SU-DHL-6 (cell line): ENCODE data around the gene HSP90AB1.

Experiments used
- H2AFZ ChIP-seq: fragments of 200-600 bp; sonication (generic); 2 replicates; pipeline ENCODE4 v1.6.1; 2014; ENCODE audit warnings: low read depth, mild to moderate bottlenecking, moderate library complexity, mixed read lengths, antibody characterized with exemption, low read length; ENCODE audit not compliant: severe bottlenecking
- H3F3A ChIP-seq: fragments of 200-600 bp; shearing (Covaris generic); 2 replicates; pipeline ENCODE4 v1.6.0; 2016; ENCODE audit warnings: antibody characterized with exemption, mild to moderate bottlenecking; ENCODE audit not compliant: insufficient read depth
- H3K27ac ChIP-seq: fragments of 200-600 bp; sonication (generic); 2 replicates; pipeline ENCODE4 v1.5.1; 2016; ENCODE audit warnings: low read depth, mild to moderate bottlenecking, low read length, moderate library complexity, mixed read lengths
- H3K27me3 ChIP-seq: fragments of 200-600 bp; sonication (generic), shearing (Covaris generic); 2 replicates; pipeline ENCODE4 v1.6.0; 2014; ENCODE audit warnings: mild to moderate bottlenecking, low read length
- H3K36me3 ChIP-seq: fragments of 200-600 bp; sonication (generic); 2 replicates; pipeline ENCODE4 v1.6.1; 2014; ENCODE audit warnings: mild to moderate bottlenecking, low read length, mixed read lengths
- H3K4me2 ChIP-seq: fragments of 300-600, 200-600 bp; shearing (Covaris generic), sonication (generic); 2 replicates; pipeline ENCODE4 v1.6.0; 2014; ENCODE audit warnings: low read length, low read depth, mild to moderate bottlenecking; ENCODE audit not compliant: poor library complexity, severe bottlenecking
- H3K4me3 ChIP-seq: fragments of 200-600 bp; sonication (generic); 2 replicates; pipeline ENCODE4 v1.5.1; 2014; ENCODE audit warnings: antibody characterized with exemption, low read length, mild to moderate bottlenecking, mixed read lengths; ENCODE audit not compliant: insufficient read depth, poor library complexity, severe bottlenecking
- H3K79me2 ChIP-seq: fragments of 200-600 bp; sonication (generic); 2 replicates; pipeline ENCODE4 v1.6.1; 2014; ENCODE audit warnings: mild to moderate bottlenecking, low read length, moderate library complexity; ENCODE audit not compliant: insufficient read depth
- H3K9ac ChIP-seq: fragments of 200-600 bp; sonication (generic); 2 replicates; pipeline ENCODE4 v1.7.0; 2014; ENCODE audit warnings: mild to moderate bottlenecking, low read length
- H3K9me2 ChIP-seq: fragments of 200-600 bp; sonication (generic); replicated peaks from 2 replicates; pipeline ENCODE4 v1.6.1; 2014; ENCODE audit warnings: low read length; ENCODE audit not compliant: insufficient read depth
- H3K9me3 ChIP-seq: fragments of 200-600 bp; sonication (generic); 2 replicates; pipeline ENCODE4 v1.6.1; 2014; ENCODE audit warnings: low read length, mixed read lengths; ENCODE audit not compliant: insufficient read depth
- H4K20me1 ChIP-seq: fragments of 200-600 bp; sonication (generic); 2 replicates; pipeline ENCODE4 v1.6.1; 2014; ENCODE audit warnings: low read depth, mild to moderate bottlenecking, antibody characterized with exemption, low read length, moderate library complexity, mixed read lengths
- CTCF ChIP-seq: fragments of 200-600 bp; sonication (generic); IDR thresholded peaks from one replicate; pipeline ENCODE4 v1.5.1; 2017; ENCODE audit warnings: antibody characterized with exemption, mild to moderate bottlenecking, low read length, moderate library complexity; ENCODE audit not compliant: insufficient read depth, poor library complexity, severe bottlenecking
- EZH2phosphoT487 ChIP-seq: fragments of 200-600 bp; sonication (generic), shearing (Covaris generic); conservative IDR thresholded peaks from 2 replicates; pipeline ENCODE4 v1.6.1; 2018; ENCODE audit warnings: mild to moderate bottlenecking, antibody characterized with exemption, low read length, moderate library complexity, mixed read lengths

HSP90AB1 gene

GRCh38 chr6:44235269-44235668 is 11.6 kb upstream of the HSP90AB1 start:
- no peaks in the 10 kb centered on the region for H3K36me3 ChIP-seq
- no peak overlapping the region for H3K9ac ChIP-seq
- no peaks in the 10 kb centered on the region for H3K79me2 ChIP-seq

GRCh38 chr6:44235891-44236516 is 10.9 kb upstream of the HSP90AB1 start:
- no peak overlapping the region for H3K4me3 ChIP-seq
- H3K27me3 ChIP-seq, result no peaks in the 10 kb centered on the region
- no peaks in the 10 kb centered on the region for H4K20me1 ChIP-seq
- H3K9me2 ChIP-seq, result no peaks in the 10 kb centered on the region
- H3K9me3 ChIP-seq, result no peaks in the 10 kb centered on the region
- H3K27ac ChIP-seq, result no peak overlapping the region
- no peak overlapping the region for H3K4me2 ChIP-seq
- TF ChIP-seq CTCF, result no peak
- TF ChIP-seq EZH2phosphoT487, result no peak
- H3K79me2 ChIP-seq, result no peaks in the 10 kb centered on the region
- peaks cover 4% of the 10 kb centered on the region for H3F3A ChIP-seq
- no peak overlapping the region for H3K9ac ChIP-seq
- H2AFZ ChIP-seq, result no peak overlapping the region
- H3K36me3 ChIP-seq, result no peaks in the 10 kb centered on the region

More at GRCh38 chr6:44235269-44235668, 11.6 kb upstream of the HSP90AB1 start:
- H3K9me2 ChIP-seq, result no peaks in the 10 kb centered on the region
- no peaks in the 10 kb centered on the region for H4K20me1 ChIP-seq
- H3K27ac ChIP-seq, result no peak overlapping the region
- no peak for TF ChIP-seq EZH2phosphoT487
- TF ChIP-seq CTCF, result no peak
- no peaks in the 10 kb centered on the region for H3K27me3 ChIP-seq
- no peaks in the 10 kb centered on the region for H3K9me3 ChIP-seq
- H3F3A ChIP-seq, result peaks cover 4% of the 10 kb centered on the region
- H3K4me2 ChIP-seq, result no peak overlapping the region
- H3K4me3 ChIP-seq, result no peak overlapping the region
- no peak overlapping the region for H2AFZ ChIP-seq

DNA sequence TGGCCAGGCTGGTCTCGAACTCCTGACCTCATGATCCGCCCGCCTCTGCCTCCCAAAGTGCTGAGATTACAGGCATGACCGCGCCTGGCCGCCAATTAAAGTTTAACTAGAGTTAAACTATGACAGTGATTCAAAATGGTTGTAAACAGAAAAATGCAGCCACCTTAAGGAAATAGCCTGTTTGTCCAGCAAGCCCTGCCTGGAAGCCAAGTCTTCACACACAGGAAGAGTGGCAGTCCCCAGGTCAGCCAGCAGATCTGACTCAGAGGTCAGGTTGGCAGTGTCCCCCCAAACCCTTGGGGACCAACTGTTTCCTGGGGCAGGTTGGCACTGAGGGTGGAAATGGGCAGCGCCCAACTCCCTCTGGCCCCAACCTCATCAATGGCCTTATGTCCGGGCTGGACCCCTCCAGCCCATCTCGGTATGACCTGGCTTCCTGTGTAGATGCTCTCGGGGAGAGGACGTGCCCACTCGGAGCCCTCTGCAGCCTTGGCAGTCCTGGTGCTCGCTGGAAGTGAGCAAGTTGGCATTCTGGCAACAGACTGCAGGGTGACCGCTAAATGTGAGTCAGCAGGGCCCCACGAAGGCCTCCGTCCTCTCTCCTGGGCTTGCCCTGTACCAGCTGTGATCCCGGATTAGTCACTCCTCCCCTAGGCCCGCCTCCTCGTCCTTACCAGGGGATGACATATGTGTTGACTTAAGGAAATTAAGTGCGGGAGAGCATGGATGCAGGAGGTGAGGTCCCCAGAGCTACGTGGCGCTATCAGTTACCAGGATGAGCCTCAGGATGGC is 9.7 kb upstream of the HSP90AB1 start:
- TF ChIP-seq EZH2phosphoT487, result no peak
- TF ChIP-seq CTCF, result no peak
- H3K36me3 ChIP-seq, result no peaks in the 10 kb centered on the region
- H2AFZ ChIP-seq, result peak overlapping the region; percentile 78
- H3K79me2 ChIP-seq, result no peaks in the 10 kb centered on the region
- no peaks in the 10 kb centered on the region for H3K9me2 ChIP-seq
- H3K4me2 ChIP-seq, result peak overlapping the region; percentile 64
- 0 out of 2 replicates have a peak overlapping the region, but pooled peaks have one; percentile 4 for H3K27ac ChIP-seq
- H3K9ac ChIP-seq, result peak overlapping the region; percentile 54
- no peaks in the 10 kb centered on the region for H3K9me3 ChIP-seq
- H3K4me3 ChIP-seq, result peak overlapping the region; percentile 43
- peaks cover 7% of the 10 kb centered on the region for H3F3A ChIP-seq
- H4K20me1 ChIP-seq, result no peaks in the 10 kb centered on the region
- H3K27me3 ChIP-seq, result no peaks in the 10 kb centered on the region
